Psoas muscle (tissue), 8 donors: ENCODE results near the gene LMAN2. TPM values are rescaled to one million over a fixed set of nuclear protein-coding genes. Genes with fewer than 3 reads are reported as not detected.

Experiments
- ATAC-seq, 4 donors: fragments of 200-7000 bp; cut with Tn5 transposase; one replicate each; pipeline ENCODE4 v1.9.1; 2020; ENCODE audit warnings: moderate library complexity in 3 of 4, mild to moderate bottlenecking in 2 of 4
- DNase-seq, 2 donors: peaks; one replicate each; pipeline ENCODE4 v3.0.0-alpha.2; 2020
- H3K27ac ChIP-seq: fragments of 200-600 bp; one replicate; pipeline ENCODE4 v1.8.0; 2022
- H3K27me3 ChIP-seq, 3 donors: fragments of 200-600 bp in 1 of 3; one replicate each; pipeline versions ENCODE4 v1.6.1 to v1.8.0; 2013 to 2022; ENCODE audit warnings: low read length in 2 of 3, mild to moderate bottlenecking in 2 of 3, moderate library complexity in 1 of 3; ENCODE audit not compliant: insufficient read depth in 3 of 3
- H3K36me3 ChIP-seq, 2 donors: fragments of 200-600 bp in 1 of 2; one replicate each; pipeline versions ENCODE4 v1.6.1 to v1.8.0; 2013 to 2022; ENCODE audit warnings: low read depth in 1 of 2, mild to moderate bottlenecking in 1 of 2, moderate library complexity in 1 of 2; ENCODE audit not compliant: insufficient read depth in 1 of 2
- H3K4me1 ChIP-seq: fragments of 200-600 bp; one replicate; pipeline ENCODE4 v1.8.0; 2022
- H3K4me3 ChIP-seq: fragments of 200-600 bp; one replicate; pipeline ENCODE4 v1.8.0; 2022; ENCODE audit warnings: mild to moderate bottlenecking
- H3K9me3 ChIP-seq: fragments of 200-600 bp; one replicate; pipeline ENCODE4 v1.8.0; 2022
- WGBS, 3 donors: extraction: QIAGEN DNeasy Blood & Tissue Kit; methylation state at CpG; one replicate each; pipeline versions ENCODE4 v1.1.6 to v1.1.7; 2013; 5-methylcytosine and 5-hydroxymethylcytosine counted together
- intact Hi-C, 2 donors: fragments of 100-400 bp; cut with DNase I; formaldehyde crosslinking; loops; one replicate each; pipeline versions ENCODE4 v1.11.0 to v1.14.2; 2022
- polyA plus RNA-seq, 3 donors: library from polyadenylated mRNA; stranded (reverse); fragments of 200-250 nt; gene quantifications; one replicate each; pipeline ENCODE4 v1.2.3, GENCODE V29; 2013
- total RNA-seq, 4 donors: library from RNA; stranded (reverse); fragmentation: NEBNext Ultra II Directional in 2 of 4; extraction: Animal tissue kit (Norgen Biotek cat#: 25700) in 2 of 4; gene quantifications; one replicate each; pipeline versions ENCODE4 v1.2.1 to v1.2.4, GENCODE V29; 2021 to 2023
- TF ChIP-seq, protein P1 (sequence below): fragments of 200-600 bp; IDR thresholded peaks from one replicate; pipeline ENCODE4 v1.8.0; 2022; ENCODE audit warnings: antibody characterized with exemption
- donor health status: healthy with polysubstance abuse.
- donor health status: DM: no; HTN: no; CAD: no; lungs with moderate emphysema.
- donor health status: Bipolar disorder and iron deficiency.
- donor health status: healthy.
- donor health status: DM: yes; HTN: yes; CAD: no.
- donor health status: DM: no; HTN: no; CAD: no.
- donor health status: DM: no; HTN: no; CAD: no.
- donor health status: DM: yes; HTN: yes; CAD: no.

The LMAN2 gene
- total and polyA plus RNA-seq, 7 donors = 28.7 to 193 (median 55.8) TPM

DNA sequence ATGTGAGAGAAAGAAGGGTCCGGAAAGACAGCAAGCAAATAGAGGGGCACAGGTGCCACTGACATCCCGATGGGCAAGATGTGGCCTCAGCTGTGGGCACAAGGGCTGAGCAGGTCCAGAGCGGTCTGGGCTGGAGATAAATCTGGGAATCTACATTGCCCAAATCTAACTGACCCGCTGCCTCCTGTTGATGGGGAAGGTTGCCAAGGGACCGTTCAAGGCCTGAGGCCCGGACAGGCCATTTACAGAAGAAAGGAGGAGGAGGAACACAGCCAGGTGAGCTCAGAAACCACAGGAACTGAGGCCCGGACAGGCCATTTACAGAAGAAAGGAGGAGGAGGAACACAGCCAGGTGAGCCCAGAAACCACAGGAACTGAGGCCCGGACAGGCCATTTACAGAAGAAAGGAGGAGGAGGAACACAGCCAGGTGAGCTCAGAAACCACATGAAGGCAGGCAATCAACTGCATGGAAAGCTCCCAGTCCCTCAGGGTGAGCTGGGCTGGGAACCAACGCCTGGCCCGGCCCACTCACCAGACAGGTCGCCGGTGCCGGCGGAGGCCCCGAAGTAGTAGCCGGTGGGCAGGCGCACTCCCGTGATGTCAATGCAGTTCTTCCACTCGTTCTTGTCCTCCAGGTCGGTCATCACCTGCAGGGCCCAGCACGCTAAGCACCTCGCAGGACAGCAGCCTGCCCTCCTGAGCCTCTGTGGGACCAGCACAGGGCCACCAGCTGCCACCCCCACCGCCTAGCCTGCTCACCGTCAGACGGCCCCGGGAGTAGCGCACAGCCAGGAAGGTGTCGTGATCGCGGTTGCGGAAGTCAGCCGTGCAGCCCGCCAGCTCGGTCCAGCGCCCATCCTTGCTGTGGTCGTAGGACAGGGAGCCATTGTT lies 14.6 kb downstream of the LMAN2 start:
- 92 to 96% (median 94%) methylated on average over 30 to 36 of the region's 36 CpGs for WGBS, 3 donors
- intact Hi-C loops = no loop called here
- peaks cover 8% of the 10 kb centered on the region for H3K4me1 ChIP-seq
- H3K9me3 ChIP-seq = no peaks in the 10 kb centered on the region
- TF ChIP-seq, protein P1, sequence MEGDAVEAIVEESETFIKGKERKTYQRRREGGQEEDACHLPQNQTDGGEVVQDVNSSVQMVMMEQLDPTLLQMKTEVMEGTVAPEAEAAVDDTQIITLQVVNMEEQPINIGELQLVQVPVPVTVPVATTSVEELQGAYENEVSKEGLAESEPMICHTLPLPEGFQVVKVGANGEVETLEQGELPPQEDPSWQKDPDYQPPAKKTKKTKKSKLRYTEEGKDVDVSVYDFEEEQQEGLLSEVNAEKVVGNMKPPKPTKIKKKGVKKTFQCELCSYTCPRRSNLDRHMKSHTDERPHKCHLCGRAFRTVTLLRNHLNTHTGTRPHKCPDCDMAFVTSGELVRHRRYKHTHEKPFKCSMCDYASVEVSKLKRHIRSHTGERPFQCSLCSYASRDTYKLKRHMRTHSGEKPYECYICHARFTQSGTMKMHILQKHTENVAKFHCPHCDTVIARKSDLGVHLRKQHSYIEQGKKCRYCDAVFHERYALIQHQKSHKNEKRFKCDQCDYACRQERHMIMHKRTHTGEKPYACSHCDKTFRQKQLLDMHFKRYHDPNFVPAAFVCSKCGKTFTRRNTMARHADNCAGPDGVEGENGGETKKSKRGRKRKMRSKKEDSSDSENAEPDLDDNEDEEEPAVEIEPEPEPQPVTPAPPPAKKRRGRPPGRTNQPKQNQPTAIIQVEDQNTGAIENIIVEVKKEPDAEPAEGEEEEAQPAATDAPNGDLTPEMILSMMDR = no peak
- H3K4me3 ChIP-seq = no peak overlapping the region
- no peaks in the 10 kb centered on the region for H3K27me3 ChIP-seq
- DNase-seq = no peak
- H3K27ac ChIP-seq = peak overlapping the region; percentile 46
- no peak for ATAC-seq
- H3K36me3 ChIP-seq = peaks cover 6 to 86% of the 10 kb centered on the region in 2 donors

DNA sequence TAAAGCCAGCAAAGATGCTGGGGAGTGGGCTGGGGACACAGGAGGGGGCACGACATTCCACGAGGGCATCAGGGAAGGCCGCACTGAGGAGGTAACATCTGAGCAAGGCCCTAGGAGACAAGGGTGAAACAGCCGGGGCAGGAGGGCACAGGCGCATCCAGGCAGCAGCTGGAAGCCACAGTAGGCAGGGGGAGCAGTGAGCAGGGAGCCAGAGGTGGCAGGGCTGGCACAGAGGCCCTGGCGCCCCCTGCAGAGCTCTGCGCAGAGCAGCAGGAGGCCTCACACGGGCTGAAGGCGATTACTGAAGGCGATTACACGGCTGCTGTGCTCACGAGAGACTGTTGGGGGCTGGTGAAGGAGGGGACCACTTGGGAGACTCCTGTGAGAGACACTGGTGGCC lies 15.4 kb downstream of the LMAN2 start:
- H3K4me1 ChIP-seq = peaks cover 8% of the 10 kb centered on the region
- DNase-seq (no peak), ATAC-seq (peak in 2 of 4 donors; percentile 45 to 53)
- no peak overlapping the region for H3K4me3 ChIP-seq
- H3K27ac ChIP-seq = peak overlapping the region; percentile 46
- intact Hi-C loops = no loop called here
- TF ChIP-seq, protein P1 = no peak
- no peaks in the 10 kb centered on the region for H3K9me3 ChIP-seq
- H3K27me3 ChIP-seq = no peaks in the 10 kb centered on the region
- H3K36me3 ChIP-seq = peaks cover 6 to 85% of the 10 kb centered on the region in 2 donors
- WGBS, 3 donors = 62 to 72% (median 62%) methylated on average over 12 of the region's 12 CpGs

DNA sequence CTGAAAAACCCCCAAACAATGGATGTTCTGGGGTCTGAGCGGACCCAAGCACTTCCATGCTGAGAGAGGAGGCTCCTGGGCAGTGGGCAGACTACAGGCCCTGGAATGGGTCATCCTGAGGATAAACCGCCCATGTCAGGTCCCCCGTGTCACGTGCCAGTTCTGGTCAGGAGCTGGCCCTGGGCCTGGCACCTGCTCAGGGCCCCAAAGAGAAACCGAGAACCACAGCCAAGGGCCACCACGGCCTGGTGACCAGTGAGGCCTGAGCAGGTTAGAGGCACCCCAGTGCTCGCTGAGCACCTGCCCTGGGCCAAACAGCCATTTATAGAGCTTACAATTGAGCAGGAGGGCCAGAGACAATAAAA lies 15.8 kb downstream of the LMAN2 start:
- WGBS, 3 donors = 42 to 54% (median 53%) methylated on average over 7 of the region's 7 CpGs
- no peaks in the 10 kb centered on the region for H3K27me3 ChIP-seq
- H3K9me3 ChIP-seq = no peaks in the 10 kb centered on the region
- H3K36me3 ChIP-seq = peaks cover 6 to 89% of the 10 kb centered on the region in 2 donors
- intact Hi-C loops = no loop called here
- H3K4me1 ChIP-seq = peaks cover 8% of the 10 kb centered on the region
- DNase-seq (no peak), ATAC-seq (peak; percentile 13 to 62 (median 41))
- TF ChIP-seq, protein P1 = no peak
- peak overlapping the region; percentile 46 for H3K27ac ChIP-seq
- H3K4me3 ChIP-seq = no peak overlapping the region

DNA sequence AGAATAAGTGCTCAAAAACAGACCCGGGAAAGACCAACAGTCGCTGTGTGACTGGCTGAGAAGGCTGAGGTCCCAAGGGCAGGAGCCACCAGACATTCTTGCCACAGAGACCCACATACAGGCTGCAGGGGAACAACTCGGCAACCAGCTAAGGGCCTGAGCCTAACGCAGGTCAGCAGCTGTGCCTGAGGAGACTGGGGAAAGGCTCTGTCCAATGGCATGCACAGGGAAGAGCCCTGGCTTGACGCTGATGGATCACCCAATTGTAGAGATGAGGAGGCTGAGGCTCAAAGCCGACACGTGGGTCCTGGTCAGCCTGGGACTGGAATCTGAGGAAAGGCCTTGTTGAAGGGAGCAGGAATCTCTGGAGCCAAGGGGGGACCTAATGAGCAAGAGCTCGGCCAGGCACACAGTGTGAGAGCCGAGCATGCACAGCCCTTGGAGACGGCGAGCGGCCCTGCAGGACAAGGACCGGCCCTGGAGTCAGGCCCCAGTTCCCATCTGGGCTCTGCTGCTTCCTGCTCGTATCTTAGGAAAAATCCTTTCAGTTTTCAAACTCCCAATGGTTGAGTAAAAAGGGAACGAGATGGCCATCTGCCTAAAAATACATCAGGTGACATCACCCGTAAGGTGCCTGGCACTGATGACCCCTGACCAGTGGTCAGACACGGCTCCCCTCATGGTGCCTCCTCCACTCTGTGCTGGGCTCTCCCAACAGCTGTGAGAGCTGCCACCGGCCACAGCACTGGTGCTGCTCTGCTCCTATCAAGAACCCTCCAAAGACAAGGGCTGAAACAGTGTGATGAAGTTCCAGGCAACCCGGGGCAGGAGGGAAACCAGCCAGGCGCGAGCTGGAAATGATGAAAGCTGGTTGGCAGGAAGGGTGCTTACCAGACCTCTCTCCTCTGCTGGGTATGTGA lies 16.4 kb downstream of the LMAN2 start:
- 75 to 83% (median 81%) methylated on average over 21 of the region's 21 CpGs for WGBS, 3 donors
- Histone ChIP-seq H3K36me3 (peaks cover 6 to 91% of the 10 kb centered on the region in 2 donors), H3K4me1 (peaks cover 8% of the 10 kb centered on the region), H3K27me3 (no peaks in the 10 kb centered on the region), H3K27ac (peak overlapping the region; percentile 46), H3K4me3 (no peak overlapping the region), H3K9me3 (no peaks in the 10 kb centered on the region)
- intact Hi-C loops = no loop called here
- DNase-seq = no peak
- TF ChIP-seq, protein P1 = no peak
- ATAC-seq = peak; percentile 27 to 61 (median 47)
